ENCODE data around the gene HERPUD1. TPM values are rescaled to one million over a fixed set of nuclear protein-coding genes. Genes with fewer than 3 reads are reported as not detected.
A peak's percentile ranks its signal among the peaks of the same experiment; 100 is the strongest.

HERPUD1 gene
- total RNA-seq, 1 experiment from 2014 or later = 30.8 TPM

DNA sequence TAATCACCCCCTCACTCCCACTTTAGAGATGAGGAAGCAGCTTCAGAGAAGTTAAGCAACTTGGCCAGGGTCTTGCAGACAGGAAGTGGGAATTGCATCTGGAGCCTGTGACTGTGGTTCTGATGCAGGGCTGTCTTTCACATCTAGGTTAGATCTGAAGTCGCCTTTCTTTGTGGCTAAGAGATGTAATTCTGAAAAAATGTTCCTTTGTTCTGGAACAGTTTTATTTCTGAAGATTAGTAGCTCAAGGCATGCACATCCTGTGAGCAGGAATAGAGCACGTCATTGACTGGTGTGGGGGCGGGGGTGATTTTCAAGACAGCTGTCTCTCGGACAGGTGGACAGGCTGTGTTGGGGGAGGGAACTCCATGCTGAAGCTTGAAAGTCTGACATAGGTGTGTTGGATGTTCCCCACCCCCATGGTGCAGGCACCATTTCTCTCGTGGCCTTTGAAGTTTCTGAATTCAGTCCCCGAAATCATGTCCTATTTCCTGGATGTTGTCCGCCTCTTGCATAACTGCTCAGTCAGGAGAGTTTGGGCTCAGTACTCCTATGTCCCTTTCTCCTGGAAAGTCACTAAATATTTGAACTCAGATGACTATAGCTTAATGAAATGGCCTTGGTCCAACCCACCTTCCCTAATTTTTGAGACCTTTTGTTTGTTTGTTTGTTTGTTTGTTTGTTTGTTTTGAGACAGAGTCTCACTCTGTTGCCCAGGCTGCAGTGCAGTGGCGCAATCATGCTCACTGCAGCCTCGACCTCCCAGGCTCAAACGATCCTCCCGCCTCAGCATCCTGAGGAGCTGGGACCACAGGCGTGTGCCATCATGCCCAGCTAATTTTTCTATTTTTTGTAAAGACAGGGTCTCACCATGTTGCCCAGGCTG, 21.0 kb upstream of the HERPUD1 start:
- POLR2A ChIA-PET = interaction anchor here (1.1 kb wide), 1 partner anchor 20 kb away, joined by 3 read pairs; no protein-coding TSS in a partner anchor
- peaks cover 39% of the 10 kb centered on the region for H3K4me1 Mint-ChIP-seq

DNA sequence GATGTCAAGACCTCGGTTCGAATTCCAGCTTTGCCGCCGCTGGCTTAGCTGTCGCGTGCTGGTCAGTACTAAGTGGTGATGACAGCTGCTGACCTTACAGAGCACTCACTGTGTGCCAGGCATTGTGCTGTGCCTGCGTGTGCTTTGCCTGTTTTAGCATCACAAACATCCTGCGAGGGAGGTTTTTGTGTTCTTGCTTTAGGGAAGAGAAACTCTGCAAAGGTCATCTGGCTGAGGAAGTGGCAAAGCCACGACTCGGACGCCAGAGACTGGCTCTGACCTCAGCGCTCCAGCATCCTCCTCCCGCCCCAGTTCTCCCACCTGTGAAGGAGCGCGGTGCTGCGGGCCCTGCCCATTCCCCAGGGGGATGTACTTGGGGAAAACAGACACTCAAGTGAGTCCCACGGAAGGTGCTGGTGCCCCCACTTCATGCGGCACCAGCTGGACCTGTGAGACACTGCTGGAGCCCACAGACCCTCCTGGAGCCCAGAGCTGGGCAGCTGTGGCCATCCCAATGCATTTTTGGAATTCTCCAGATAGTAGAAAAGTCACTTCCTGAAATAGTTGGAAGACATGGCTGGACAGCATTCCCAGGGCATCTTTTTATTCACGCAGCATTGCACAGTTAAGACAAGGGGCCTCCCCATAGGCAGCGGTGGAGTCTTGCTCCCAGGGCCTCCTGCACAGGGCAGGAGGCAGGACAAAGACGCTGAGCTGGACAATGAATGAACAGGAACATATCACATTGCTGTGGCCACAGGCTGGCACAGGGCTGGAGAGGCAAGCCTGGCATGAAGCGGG, 20.0 kb upstream of the HERPUD1 start:
- H3K27ac Mint-ChIP-seq = no peak overlapping the region
- ATAC-seq (peak; percentile 21; the same call in 1 of the 2 replicates), DNase-seq (ENCODE audit: low spot score) (no peak)
- peaks cover 39% of the 10 kb centered on the region for H3K4me1 Mint-ChIP-seq
- no peaks in the 10 kb centered on the region; the same call in 1 of the 2 replicates for H3K27me3 Mint-ChIP-seq (ENCODE audit: low read depth)
- ChIA-PET POLR2A (no interaction called here), CTCF (interaction anchor here (0.9 kb wide), 1 partner anchor 43 kb away, joined by 3 read pairs; no protein-coding TSS in a partner anchor)
- TF ChIP-seq, protein P1, sequence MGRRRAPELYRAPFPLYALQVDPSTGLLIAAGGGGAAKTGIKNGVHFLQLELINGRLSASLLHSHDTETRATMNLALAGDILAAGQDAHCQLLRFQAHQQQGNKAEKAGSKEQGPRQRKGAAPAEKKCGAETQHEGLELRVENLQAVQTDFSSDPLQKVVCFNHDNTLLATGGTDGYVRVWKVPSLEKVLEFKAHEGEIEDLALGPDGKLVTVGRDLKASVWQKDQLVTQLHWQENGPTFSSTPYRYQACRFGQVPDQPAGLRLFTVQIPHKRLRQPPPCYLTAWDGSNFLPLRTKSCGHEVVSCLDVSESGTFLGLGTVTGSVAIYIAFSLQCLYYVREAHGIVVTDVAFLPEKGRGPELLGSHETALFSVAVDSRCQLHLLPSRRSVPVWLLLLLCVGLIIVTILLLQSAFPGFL (CRISPR knock-in tag; IDR thresholded peaks at IDR 0.05; ENCODE audit: borderline replicate concordance) = no peak
- TF ChIP-seq, protein P2, sequence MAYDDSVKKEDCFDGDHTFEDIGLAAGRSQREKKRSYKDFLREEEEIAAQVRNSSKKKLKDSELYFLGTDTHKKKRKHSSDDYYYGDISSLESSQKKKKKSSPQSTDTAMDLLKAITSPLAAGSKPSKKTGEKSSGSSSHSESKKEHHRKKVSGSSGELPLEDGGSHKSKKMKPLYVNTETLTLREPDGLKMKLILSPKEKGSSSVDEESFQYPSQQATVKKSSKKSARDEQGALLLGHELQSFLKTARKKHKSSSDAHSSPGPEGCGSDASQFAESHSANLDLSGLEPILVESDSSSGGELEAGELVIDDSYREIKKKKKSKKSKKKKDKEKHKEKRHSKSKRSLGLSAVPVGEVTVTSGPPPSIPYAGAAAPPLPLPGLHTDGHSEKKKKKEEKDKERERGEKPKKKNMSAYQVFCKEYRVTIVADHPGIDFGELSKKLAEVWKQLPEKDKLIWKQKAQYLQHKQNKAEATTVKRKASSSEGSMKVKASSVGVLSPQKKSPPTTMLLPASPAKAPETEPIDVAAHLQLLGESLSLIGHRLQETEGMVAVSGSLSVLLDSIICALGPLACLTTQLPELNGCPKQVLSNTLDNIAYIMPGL (CRISPR knock-in tag; IDR thresholded peaks at IDR 0.05) = no peak
- TF ChIP-seq, protein P3, sequence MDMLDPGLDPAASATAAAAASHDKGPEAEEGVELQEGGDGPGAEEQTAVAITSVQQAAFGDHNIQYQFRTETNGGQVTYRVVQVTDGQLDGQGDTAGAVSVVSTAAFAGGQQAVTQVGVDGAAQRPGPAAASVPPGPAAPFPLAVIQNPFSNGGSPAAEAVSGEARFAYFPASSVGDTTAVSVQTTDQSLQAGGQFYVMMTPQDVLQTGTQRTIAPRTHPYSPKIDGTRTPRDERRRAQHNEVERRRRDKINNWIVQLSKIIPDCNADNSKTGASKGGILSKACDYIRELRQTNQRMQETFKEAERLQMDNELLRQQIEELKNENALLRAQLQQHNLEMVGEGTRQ (CRISPR knock-in tag; IDR thresholded peaks at IDR 0.05) = no peak
- TF ChIP-seq, protein P4, sequence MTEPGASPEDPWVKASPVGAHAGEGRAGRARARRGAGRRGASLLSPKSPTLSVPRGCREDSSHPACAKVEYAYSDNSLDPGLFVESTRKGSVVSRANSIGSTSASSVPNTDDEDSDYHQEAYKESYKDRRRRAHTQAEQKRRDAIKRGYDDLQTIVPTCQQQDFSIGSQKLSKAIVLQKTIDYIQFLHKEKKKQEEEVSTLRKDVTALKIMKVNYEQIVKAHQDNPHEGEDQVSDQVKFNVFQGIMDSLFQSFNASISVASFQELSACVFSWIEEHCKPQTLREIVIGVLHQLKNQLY (CRISPR knock-in tag; IDR thresholded peaks at IDR 0.05) = no peak
- TF ChIP-seq, protein P5, sequence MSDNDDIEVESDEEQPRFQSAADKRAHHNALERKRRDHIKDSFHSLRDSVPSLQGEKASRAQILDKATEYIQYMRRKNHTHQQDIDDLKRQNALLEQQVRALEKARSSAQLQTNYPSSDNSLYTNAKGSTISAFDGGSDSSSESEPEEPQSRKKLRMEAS (CRISPR knock-in tag; IDR thresholded peaks at IDR 0.05) = no peak
- H3K4me3 Mint-ChIP-seq = no peak overlapping the region
- 0 out of 2 replicates have a peak, but pooled peaks cover 6% of the 10 kb centered on the region for H3K36me3 Mint-ChIP-seq
- H3K9me3 Mint-ChIP-seq = peaks cover 7% of the 10 kb centered on the region

More for the DNA sequence above, 21.0 kb upstream of the HERPUD1 start:
- Mint-ChIP-seq H3K9me3 (peaks cover 15% of the 10 kb centered on the region), H3K27me3 (ENCODE audit: low read depth) (no peaks in the 10 kb centered on the region; the same call in 1 of the 2 replicates), H3K27ac (no peak overlapping the region), H3K36me3 (0 out of 2 replicates have a peak, but pooled peaks cover 6% of the 10 kb centered on the region), H3K4me3 (no peak overlapping the region)
- DNase-seq (ENCODE audit: low spot score) = no peak
- CTCF ChIA-PET = interaction anchor here (0.5 to 1.5 kb wide), 3 partner anchors 10 to 182 kb away, joined by 3 to 4 read pairs (median 3); no protein-coding TSS in a partner anchor
- TF ChIP-seq, protein P6, sequence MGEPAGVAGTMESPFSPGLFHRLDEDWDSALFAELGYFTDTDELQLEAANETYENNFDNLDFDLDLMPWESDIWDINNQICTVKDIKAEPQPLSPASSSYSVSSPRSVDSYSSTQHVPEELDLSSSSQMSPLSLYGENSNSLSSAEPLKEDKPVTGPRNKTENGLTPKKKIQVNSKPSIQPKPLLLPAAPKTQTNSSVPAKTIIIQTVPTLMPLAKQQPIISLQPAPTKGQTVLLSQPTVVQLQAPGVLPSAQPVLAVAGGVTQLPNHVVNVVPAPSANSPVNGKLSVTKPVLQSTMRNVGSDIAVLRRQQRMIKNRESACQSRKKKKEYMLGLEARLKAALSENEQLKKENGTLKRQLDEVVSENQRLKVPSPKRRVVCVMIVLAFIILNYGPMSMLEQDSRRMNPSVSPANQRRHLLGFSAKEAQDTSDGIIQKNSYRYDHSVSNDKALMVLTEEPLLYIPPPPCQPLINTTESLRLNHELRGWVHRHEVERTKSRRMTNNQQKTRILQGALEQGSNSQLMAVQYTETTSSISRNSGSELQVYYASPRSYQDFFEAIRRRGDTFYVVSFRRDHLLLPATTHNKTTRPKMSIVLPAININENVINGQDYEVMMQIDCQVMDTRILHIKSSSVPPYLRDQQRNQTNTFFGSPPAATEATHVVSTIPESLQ (CRISPR knock-in tag; IDR thresholded peaks at IDR 0.05) = no peak
- TF ChIP-seq, protein P7, sequence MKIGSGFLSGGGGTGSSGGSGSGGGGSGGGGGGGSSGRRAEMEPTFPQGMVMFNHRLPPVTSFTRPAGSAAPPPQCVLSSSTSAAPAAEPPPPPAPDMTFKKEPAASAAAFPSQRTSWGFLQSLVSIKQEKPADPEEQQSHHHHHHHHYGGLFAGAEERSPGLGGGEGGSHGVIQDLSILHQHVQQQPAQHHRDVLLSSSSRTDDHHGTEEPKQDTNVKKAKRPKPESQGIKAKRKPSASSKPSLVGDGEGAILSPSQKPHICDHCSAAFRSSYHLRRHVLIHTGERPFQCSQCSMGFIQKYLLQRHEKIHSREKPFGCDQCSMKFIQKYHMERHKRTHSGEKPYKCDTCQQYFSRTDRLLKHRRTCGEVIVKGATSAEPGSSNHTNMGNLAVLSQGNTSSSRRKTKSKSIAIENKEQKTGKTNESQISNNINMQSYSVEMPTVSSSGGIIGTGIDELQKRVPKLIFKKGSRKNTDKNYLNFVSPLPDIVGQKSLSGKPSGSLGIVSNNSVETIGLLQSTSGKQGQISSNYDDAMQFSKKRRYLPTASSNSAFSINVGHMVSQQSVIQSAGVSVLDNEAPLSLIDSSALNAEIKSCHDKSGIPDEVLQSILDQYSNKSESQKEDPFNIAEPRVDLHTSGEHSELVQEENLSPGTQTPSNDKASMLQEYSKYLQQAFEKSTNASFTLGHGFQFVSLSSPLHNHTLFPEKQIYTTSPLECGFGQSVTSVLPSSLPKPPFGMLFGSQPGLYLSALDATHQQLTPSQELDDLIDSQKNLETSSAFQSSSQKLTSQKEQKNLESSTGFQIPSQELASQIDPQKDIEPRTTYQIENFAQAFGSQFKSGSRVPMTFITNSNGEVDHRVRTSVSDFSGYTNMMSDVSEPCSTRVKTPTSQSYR (CRISPR knock-in tag; IDR thresholded peaks at IDR 0.05) = no peak
- TF ChIP-seq GABPB1 (CRISPR knock-in tag; IDR thresholded peaks at IDR 0.05) (peak; percentile 64; the same call in 1 of the 2 replicates), NFE2L1 (CRISPR knock-in tag; IDR thresholded peaks at IDR 0.05) (no peak), ZNF121 (CRISPR knock-in tag; IDR thresholded peaks at IDR 0.05) (peak; percentile 41; the same call in 1 of the 2 replicates)
- TF ChIP-seq, protein P8, sequence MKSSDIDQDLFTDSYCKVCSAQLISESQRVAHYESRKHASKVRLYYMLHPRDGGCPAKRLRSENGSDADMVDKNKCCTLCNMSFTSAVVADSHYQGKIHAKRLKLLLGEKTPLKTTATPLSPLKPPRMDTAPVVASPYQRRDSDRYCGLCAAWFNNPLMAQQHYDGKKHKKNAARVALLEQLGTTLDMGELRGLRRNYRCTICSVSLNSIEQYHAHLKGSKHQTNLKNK (CRISPR knock-in tag; IDR thresholded peaks at IDR 0.05) = no peak
- no peak for ATAC-seq

All from WTC11 (cell line).